Esophagus muscularis mucosa (tissue), 4 donors: ENCODE results near the gene OR1D5. TPM values are rescaled to one million over a fixed set of nuclear protein-coding genes. Genes with fewer than 3 reads are reported as not detected.

Experiments used
- DNase-seq: peaks from one replicate; pipeline ENCODE4 v3.0.0-alpha.2; 2017; ENCODE audit errors: extremely low spot score
- H3K27ac ChIP-seq, 4 donors: fragments of 200-600 bp; sonication (generic); replicated peaks in 1 of 4; 1 replicate in 3 of 4; 2 replicates in 1 of 4; pipeline ENCODE4 v1.5.1; 2016 to 2019; ENCODE audit warnings: mild to moderate bottlenecking in 1 of 4
- H3K27me3 ChIP-seq, 4 donors: fragments of 200-600 bp; sonication (generic); one replicate each; pipeline versions ENCODE4 v1.5.1 to v1.6.0; 2016 to 2019
- H3K36me3 ChIP-seq, 4 donors: fragments of 200-600 bp; sonication (generic); one replicate each; pipeline ENCODE4 v1.5.1; 2016 to 2019
- H3K4me1 ChIP-seq, 4 donors: fragments of 200-600 bp; sonication (generic); one replicate each; pipeline ENCODE4 v1.5.1; 2016 to 2019
- H3K4me3 ChIP-seq, 4 donors: fragments of 200-600 bp; sonication (generic); 1 replicate in 2 of 4; 2 replicates in 2 of 4; pipeline ENCODE4 v1.5.1; 2016 to 2019; ENCODE audit warnings: mild to moderate bottlenecking in 4 of 4, moderate library complexity in 1 of 4
- H3K9me3 ChIP-seq, 4 donors: fragments of 200-600 bp; sonication (generic); 1 replicate in 3 of 4; 2 replicates in 1 of 4; pipeline ENCODE4 v1.5.1; 2016 to 2019
- CTCF ChIP-seq, 3 experiments: fragments of 200-600 bp in 2 of 3; fragments of 450-650 bp in 1 of 3; sonication (generic) in 2 of 3; IDR thresholded peaks; one replicate each; pipeline ENCODE4 v1.5.1; 2017 to 2019; ENCODE audit warnings: antibody characterized with exemption in 3 of 3, mild to moderate bottlenecking in 2 of 3, moderate library complexity in 1 of 3
- EP300 ChIP-seq: sonication (generic); formaldehyde crosslinking; IDR thresholded peaks from one replicate; pipeline ENCODE4 v1.6.1; 2017; ENCODE audit warnings: antibody characterized with exemption
- POLR2A ChIP-seq: fragments of 450-650 bp; IDR thresholded peaks from one replicate; pipeline ENCODE4 v1.6.1; 2017; ENCODE audit warnings: antibody characterized with exemption, moderate library complexity, mild to moderate bottlenecking, low read depth
- POLR2AphosphoS5 ChIP-seq, 2 donors: sonication (generic); formaldehyde crosslinking; IDR thresholded peaks; one replicate each; pipeline ENCODE4 v1.6.1; 2017; ENCODE audit warnings: antibody characterized with exemption in 2 of 2
- WGBS: methylation state at CpG from one replicate; pipeline ENCODE4 v1.1.5; 2018; 5-methylcytosine and 5-hydroxymethylcytosine counted together
- intact Hi-C: fragments of 100-400 bp; cut with DNase I; formaldehyde crosslinking; loops from one replicate; pipeline ENCODE4 v1.15.1; 2023
- total RNA-seq, 4 donors: library from RNA; depleted of rRNA; stranded (reverse); fragments of >200 nt; gene quantifications; one replicate each; pipeline versions ENCODE4 v1.1.0 to v1.2.1, GENCODE V29; 2016

The OR1D5 gene
- total RNA-seq, 4 donors from 2014 or later, result not detected

GRCh38 chr17:3027786-3028532, 35.4 kb downstream of the OR1D5 start:
- H3K27me3 ChIP-seq, result no peaks in the 10 kb centered on the region
- TF ChIP-seq CTCF (IDR thresholded peaks at IDR 0.05) (no peak), POLR2AphosphoS5 (IDR thresholded peaks at IDR 0.05) (no peak), EP300 (no peak), POLR2A (no peak)
- DNase-seq, result no peak
- no peak overlapping the region for H3K4me3 ChIP-seq
- 74% methylated on average over 14 of the region's 18 CpGs for WGBS
- peaks cover 0 to 11% (median 0%) of the 10 kb centered on the region in 4 donors for H3K4me1 ChIP-seq
- intact Hi-C loops, result no loop called here
- H3K27ac ChIP-seq, result no peak overlapping the region
- peaks cover 0 to 60% (median 8%) of the 10 kb centered on the region in 4 donors for H3K36me3 ChIP-seq
- H3K9me3 ChIP-seq, result peaks cover 0 to 7% (median 5%) of the 10 kb centered on the region in 4 donors

GRCh38 chr17:3026856-3027751, 36.3 kb downstream of the OR1D5 start:
- intact Hi-C loops, result no loop called here
- Histone ChIP-seq H3K4me3 (no peak overlapping the region), H3K9me3 (peaks cover 0 to 12% (median 9%) of the 10 kb centered on the region in 4 donors), H3K27ac (no peak overlapping the region), H3K36me3 (peaks cover under 1 to 56% (median 9%) of the 10 kb centered on the region in 4 donors), H3K4me1 (peaks cover 0 to 11% (median 0%) of the 10 kb centered on the region in 4 donors), H3K27me3 (no peaks in the 10 kb centered on the region)
- DNase-seq, result no peak
- TF ChIP-seq POLR2A (no peak), EP300 (no peak), POLR2AphosphoS5 (IDR thresholded peaks at IDR 0.05) (no peak), CTCF (IDR thresholded peaks at IDR 0.05) (no peak)
- 64% methylated on average over 27 of the region's 31 CpGs for WGBS

GRCh38 chr17:3026125-3026855, 37.1 kb downstream of the OR1D5 start:
- Histone ChIP-seq H3K27ac (no peak overlapping the region), H3K9me3 (peaks cover 0 to 16% (median 9%) of the 10 kb centered on the region in 4 donors), H3K4me3 (no peak overlapping the region), H3K36me3 (peaks cover 5 to 63% (median 14%) of the 10 kb centered on the region in 4 donors), H3K4me1 (peaks cover 0 to 11% (median 0%) of the 10 kb centered on the region in 4 donors), H3K27me3 (no peaks in the 10 kb centered on the region)
- DNase-seq, result no peak
- TF ChIP-seq EP300, result no peak
- TF ChIP-seq CTCF (IDR thresholded peaks at IDR 0.05), result no peak
- no peak for TF ChIP-seq POLR2AphosphoS5 (IDR thresholded peaks at IDR 0.05)
- no peak for TF ChIP-seq POLR2A
- intact Hi-C loops, result no loop called here
- 86% methylated on average over 25 of the region's 26 CpGs for WGBS

GRCh38 chr17:3025421-3026124, 37.8 kb downstream of the OR1D5 start:
- Histone ChIP-seq H3K27ac (no peak overlapping the region), H3K4me1 (peaks cover 0 to 11% (median 0%) of the 10 kb centered on the region in 4 donors), H3K9me3 (peaks cover 0 to 16% (median 9%) of the 10 kb centered on the region in 4 donors), H3K36me3 (peaks cover 5 to 59% (median 12%) of the 10 kb centered on the region in 4 donors), H3K4me3 (no peak overlapping the region), H3K27me3 (no peaks in the 10 kb centered on the region)
- 89% methylated on average over 14 of the region's 17 CpGs for WGBS
- no peak for TF ChIP-seq POLR2AphosphoS5 (IDR thresholded peaks at IDR 0.05)
- TF ChIP-seq POLR2A, result no peak
- no peak for TF ChIP-seq CTCF (IDR thresholded peaks at IDR 0.05)
- TF ChIP-seq EP300, result no peak
- intact Hi-C loops, result no loop called here
- DNase-seq, result no peak
